Measurements from ENCODE around the gene ATP1A4. TPM values are rescaled to one million over a fixed set of nuclear protein-coding genes. Genes with fewer than 3 reads are reported as not detected.

ATP1A4 gene
- total and polyA plus RNA-seq, 4 donors, result 0.10 to 2.6 (median 1.3) TPM

- no peak for DNase-seq (ENCODE audit: low read depth in 4 of 6, low spot score in 6 of 6)
- H3K27me3 ChIP-seq (ENCODE audit: control insufficient read depth, insufficient read depth, low read length), result no peaks in the 10 kb centered on the region
- no peak overlapping the region for H3K27ac ChIP-seq (ENCODE audit: low read depth, low read length)
- H3K4me3 ChIP-seq (ENCODE audit: low read depth, low read length), result no peak overlapping the region
- H3K4me1 ChIP-seq (ENCODE audit: control insufficient read depth, insufficient read depth, low read length), result no peaks in the 10 kb centered on the region
- H3K36me3 ChIP-seq (ENCODE audit: control insufficient read depth, insufficient read depth, low read length), result peaks cover 57% of the 10 kb centered on the region
- no peaks in the 10 kb centered on the region for H3K9me3 ChIP-seq (ENCODE audit: control insufficient read depth, insufficient read depth, low read length)
These were observed 77.0 kb downstream of the ATP1A4 start for GRCh38 chr1:160228431-160228830.

DNA sequence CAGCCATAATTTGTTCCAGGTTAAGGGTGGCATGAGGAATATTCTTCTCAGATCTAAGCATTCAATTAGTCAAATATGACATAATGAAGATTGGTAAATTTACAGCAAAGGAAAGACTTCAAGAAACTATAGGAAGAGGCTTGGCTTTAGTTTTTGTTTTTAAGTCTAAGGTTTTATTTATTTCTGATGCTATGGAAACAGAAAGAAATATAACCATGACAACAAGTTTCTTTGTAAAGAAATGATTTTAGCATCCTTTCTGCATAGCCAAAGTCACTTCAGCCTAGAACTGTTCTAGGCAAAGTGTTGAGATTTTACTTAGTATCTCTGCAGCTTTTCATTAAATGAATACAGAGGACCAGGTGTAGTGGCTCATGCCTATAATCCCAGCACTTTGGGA lies 81.5 kb downstream of the ATP1A4 start:
- peaks cover 42% of the 10 kb centered on the region for H3K36me3 ChIP-seq (ENCODE audit: control insufficient read depth, insufficient read depth, low read length)
- no peak for DNase-seq (ENCODE audit: low read depth in 4 of 6, low spot score in 6 of 6)

More for the DNA sequence above, 81.5 kb downstream of the ATP1A4 start:
- Histone ChIP-seq H3K27ac (ENCODE audit: low read depth, low read length) (no peak overlapping the region), H3K4me1 (ENCODE audit: control insufficient read depth, insufficient read depth, low read length) (no peaks in the 10 kb centered on the region), H3K9me3 (ENCODE audit: control insufficient read depth, insufficient read depth, low read length) (no peaks in the 10 kb centered on the region), H3K4me3 (ENCODE audit: low read depth, low read length) (no peak overlapping the region), H3K27me3 (ENCODE audit: control insufficient read depth, insufficient read depth, low read length) (no peaks in the 10 kb centered on the region)

Other genes with a start within 250 kb of the ATP1A4 start
- gene TAGLN2, start 226.1 kb upstream of the ATP1A4 start, total RNA-seq, result 10 to 100 TPM; 75.1 to 85.4 TPM
- gene TAGLN2, start 226.1 kb upstream of the ATP1A4 start, polyA plus RNA-seq (ENCODE audit: insufficient read length in 2 of 2), result 100 to 1,000 TPM in 1 of 2 donors, 10 to 100 TPM in 1; 93.0 to 101 TPM
- 1 to 10 TPM in 1 of 2 donors, under 1 TPM in 1; 0.50 to 1.3 TPM for gene IGSF9, start 206.0 kb upstream of the ATP1A4 start, total RNA-seq
- 1 to 10 TPM; 4.0 to 4.9 TPM for gene IGSF9, start 206.0 kb upstream of the ATP1A4 start, polyA plus RNA-seq (ENCODE audit: insufficient read length in 2 of 2)
- gene SLAMF9, start 197.4 kb upstream of the ATP1A4 start, total RNA-seq, result not detected
- not detected for gene SLAMF9, start 197.4 kb upstream of the ATP1A4 start, polyA plus RNA-seq (ENCODE audit: insufficient read length in 2 of 2)
- 10 to 100 TPM in 1 of 2 donors, 1 to 10 TPM in 1; 8.8 to 10.5 TPM for gene PIGM, start 119.6 kb upstream of the ATP1A4 start, total RNA-seq
- gene PIGM, start 119.6 kb upstream of the ATP1A4 start, polyA plus RNA-seq (ENCODE audit: insufficient read length in 2 of 2), result 10 to 100 TPM; 14.0 to 19.2 TPM
- gene KCNJ10, start 81.4 kb upstream of the ATP1A4 start, total RNA-seq, result 10 to 100 TPM; 14.9 to 17.1 TPM
- 10 to 100 TPM; 68.5 to 81.6 TPM for gene KCNJ10, start 81.4 kb upstream of the ATP1A4 start, polyA plus RNA-seq (ENCODE audit: insufficient read length in 2 of 2)
- gene KCNJ9, start 70.1 kb upstream of the ATP1A4 start, total RNA-seq, result 1 to 10 TPM; 2.3 to 5.1 TPM
- 10 to 100 TPM; 10.4 to 11.2 TPM for gene KCNJ9, start 70.1 kb upstream of the ATP1A4 start, polyA plus RNA-seq (ENCODE audit: insufficient read length in 2 of 2)
- 10 to 100 TPM; 38.5 to 50.2 TPM for gene IGSF8, start 53.0 kb upstream of the ATP1A4 start, total RNA-seq
- gene IGSF8, start 53.0 kb upstream of the ATP1A4 start, polyA plus RNA-seq (ENCODE audit: insufficient read length in 2 of 2), result 10 to 100 TPM; 74.5 to 80.3 TPM
- 1,000 to 10,000 TPM in 1 of 2 donors, 100 to 1,000 TPM in 1; 281 to 2,060 TPM for gene ATP1A2, start 35.8 kb upstream of the ATP1A4 start, total RNA-seq
- 100 to 1,000 TPM; 440 to 692 TPM for gene ATP1A2, start 35.8 kb upstream of the ATP1A4 start, polyA plus RNA-seq (ENCODE audit: insufficient read length in 2 of 2)
- gene CASQ1, start 39.0 kb downstream of the ATP1A4 start, total RNA-seq, result 1 to 10 TPM in 1 of 2 donors, under 1 TPM in 1; 0.99 to 1.3 TPM
- gene CASQ1, start 39.0 kb downstream of the ATP1A4 start, polyA plus RNA-seq (ENCODE audit: insufficient read length in 2 of 2), result 1 to 10 TPM; 1.4 to 4.6 TPM
- 100 to 1,000 TPM; 135 to 244 TPM for gene PEA15, start 53.8 kb downstream of the ATP1A4 start, total RNA-seq
- 100 to 1,000 TPM; 646 to 919 TPM for gene PEA15, start 53.8 kb downstream of the ATP1A4 start, polyA plus RNA-seq (ENCODE audit: insufficient read length in 2 of 2)
- gene DCAF8, start 110.9 kb downstream of the ATP1A4 start, total RNA-seq, result 100 to 1,000 TPM in 1 of 2 donors, 10 to 100 TPM in 1; 87.6 to 128 TPM
- 100 to 1,000 TPM; 163 to 179 TPM for gene DCAF8, start 110.9 kb downstream of the ATP1A4 start, polyA plus RNA-seq (ENCODE audit: insufficient read length in 2 of 2)
- 10 to 100 TPM; 54.6 to 64.4 TPM for gene PEX19, start 133.5 kb downstream of the ATP1A4 start, total RNA-seq
- gene PEX19, start 133.5 kb downstream of the ATP1A4 start, polyA plus RNA-seq (ENCODE audit: insufficient read length in 2 of 2), result 10 to 100 TPM; 66.0 to 67.5 TPM
- gene COPA, start 191.6 kb downstream of the ATP1A4 start, total RNA-seq, result 100 to 1,000 TPM; 170 to 200 TPM
- 100 to 1,000 TPM; 136 to 164 TPM for gene COPA, start 191.6 kb downstream of the ATP1A4 start, polyA plus RNA-seq (ENCODE audit: insufficient read length in 2 of 2)
- 10 to 100 TPM; 54.1 to 56.8 TPM for gene NCSTN, start 191.8 kb downstream of the ATP1A4 start, total RNA-seq
- gene NCSTN, start 191.8 kb downstream of the ATP1A4 start, polyA plus RNA-seq (ENCODE audit: insufficient read length in 2 of 2), result 10 to 100 TPM; 70.9 to 74.3 TPM
- 1 to 10 TPM; 1.4 to 1.9 TPM for gene NHLH1, start 215.5 kb downstream of the ATP1A4 start, total RNA-seq
- gene NHLH1, start 215.5 kb downstream of the ATP1A4 start, polyA plus RNA-seq (ENCODE audit: insufficient read length in 2 of 2), result 1 to 10 TPM; 4.9 to 5.2 TPM
- gene VANGL2, start 249.0 kb downstream of the ATP1A4 start, total RNA-seq, result 1 to 10 TPM; 8.7 to 9.1 TPM
- 10 to 100 TPM; 65.0 to 67.0 TPM for gene VANGL2, start 249.0 kb downstream of the ATP1A4 start, polyA plus RNA-seq (ENCODE audit: insufficient read length in 2 of 2)

Measured in spinal cord (tissue), 9 donors.